ENCODE results near the gene AFMID.
A peak's percentile ranks its signal among the peaks of the same experiment; 100 is the strongest.
"Not testable (repeated sequence)": the region's sequence is repeated elsewhere in the genome, so short reads cannot be mapped to it uniquely, and the experiment has no call there.

The AFMID gene

GRCh38 chr17:78154903-78155811 lies 32.0 kb upstream of the AFMID start:
- no peak for DNase-seq

DNA sequence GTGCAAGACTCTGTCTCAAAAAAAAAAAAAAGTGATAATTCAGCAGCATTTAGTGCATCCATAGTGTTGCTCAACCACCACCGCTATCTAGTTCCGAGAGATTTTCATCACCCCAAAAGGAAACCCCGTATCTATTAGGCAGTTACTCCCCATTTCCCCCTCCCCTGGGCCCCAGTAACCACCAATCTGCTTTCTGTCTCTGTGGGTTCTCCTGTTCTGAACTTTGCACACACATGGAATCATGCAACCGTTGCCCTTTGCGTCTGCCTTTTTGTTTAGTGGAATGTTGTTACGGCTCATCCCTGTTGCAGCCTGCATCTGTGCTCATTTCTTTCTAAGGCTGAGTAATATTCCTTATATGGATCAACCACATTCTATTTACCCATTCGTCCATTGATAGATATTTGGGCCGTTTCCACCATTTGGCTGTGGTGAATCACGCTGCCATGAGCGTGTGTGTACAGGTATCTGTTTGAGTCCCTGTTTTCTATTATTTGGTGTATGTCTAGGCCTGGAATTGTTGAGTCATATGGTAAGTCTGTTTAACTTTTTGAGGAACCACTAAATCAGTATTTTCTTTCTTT lies 27.5 kb upstream of the AFMID start:
- no peak for DNase-seq

DNA sequence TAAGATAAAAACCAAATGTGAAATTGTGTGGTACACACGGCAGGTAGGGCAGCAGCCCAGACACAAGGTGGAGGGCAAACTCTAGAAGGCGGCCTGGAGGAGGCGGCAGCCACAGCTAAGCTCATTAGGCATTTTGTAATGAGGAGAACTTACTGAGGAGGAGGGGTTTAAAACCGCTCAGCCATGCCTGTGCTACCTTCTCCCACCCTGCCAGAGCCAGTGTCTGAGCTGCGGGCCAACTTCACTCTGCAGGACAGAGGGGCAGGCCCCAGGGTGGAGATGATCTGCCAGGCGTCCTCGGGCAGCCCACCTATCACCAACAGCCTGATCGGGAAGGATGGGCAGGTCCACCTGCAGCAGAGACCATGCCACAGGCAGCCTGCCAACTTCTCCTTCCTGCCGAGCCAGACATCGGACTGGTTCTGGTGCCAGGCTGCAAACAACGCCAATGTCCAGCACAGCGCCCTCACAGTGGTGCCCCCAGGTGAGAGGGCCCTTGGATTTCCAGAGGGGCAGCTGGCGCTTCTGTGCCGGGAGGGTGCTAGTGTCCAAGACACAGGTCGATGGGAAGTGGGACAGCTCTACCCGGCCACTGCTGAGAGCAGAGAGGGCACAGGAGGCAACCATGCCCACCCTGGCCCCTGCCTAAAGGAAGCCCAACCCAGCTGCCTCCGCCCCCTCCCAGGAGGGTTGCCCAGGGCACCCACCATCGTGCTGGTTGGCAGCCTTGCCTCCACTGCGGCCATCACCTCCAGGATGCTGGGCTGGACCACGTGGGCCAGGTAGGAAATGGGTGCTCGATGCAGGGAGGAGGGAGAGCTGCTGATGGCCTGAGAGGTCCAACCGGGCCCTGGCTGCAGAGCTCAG lies 23.0 kb upstream of the AFMID start:
- DNase-seq = no peak

GRCh38 chr17:78164748-78165607 lies 22.2 kb upstream of the AFMID start:
- no peak for DNase-seq

- no peak for DNase-seq
Observed at GRCh38 chr17:78166416-78166815, 20.7 kb upstream of the AFMID start.

GRCh38 chr17:78168242-78168902 lies 18.8 kb upstream of the AFMID start, which contains the start of gene SYNGR2:
Gene SYNGR2 (plus strand): TSS chr17:78168581. CDS start chr17:78168617, 36 bp downstream.
- DNase-seq = peak; percentile 52

- DNase-seq = peak; percentile 25
Observed at GRCh38 chr17:78168903-78169793, 18.0 kb upstream of the AFMID start.

GRCh38 chr17:78170692-78171590 lies 16.2 kb upstream of the AFMID start:
- DNase-seq = no peak

DNA sequence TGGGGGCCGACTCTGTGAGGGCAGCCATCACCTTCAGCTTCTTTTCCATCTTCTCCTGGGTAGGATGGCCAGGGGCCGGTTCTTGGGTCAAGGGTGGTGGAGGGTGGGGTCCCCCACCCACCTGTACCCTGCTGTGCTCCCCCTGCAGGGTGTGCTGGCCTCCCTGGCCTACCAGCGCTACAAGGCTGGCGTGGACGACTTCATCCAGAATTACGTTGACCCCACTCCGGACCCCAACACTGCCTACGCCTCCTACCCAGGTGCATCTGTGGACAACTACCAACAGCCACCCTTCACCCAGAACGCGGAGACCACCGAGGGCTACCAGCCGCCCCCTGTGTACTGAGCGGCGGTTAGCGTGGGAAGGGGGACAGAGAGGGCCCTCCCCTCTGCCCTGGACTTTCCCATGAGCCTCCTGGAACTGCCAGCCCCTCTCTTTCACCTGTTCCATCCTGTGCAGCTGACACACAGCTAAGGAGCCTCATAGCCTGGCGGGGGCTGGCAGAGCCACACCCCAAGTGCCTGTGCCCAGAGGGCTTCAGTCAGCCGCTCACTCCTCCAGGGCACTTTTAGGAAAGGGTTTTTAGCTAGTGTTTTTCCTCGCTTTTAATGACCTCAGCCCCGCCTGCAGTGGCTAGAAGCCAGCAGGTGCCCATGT lies 15.4 kb upstream of the AFMID start:
- not testable (repeated sequence) for DNase-seq

GRCh38 chr17:78172249-78173051 lies 14.7 kb upstream of the AFMID start:
- peak; percentile 17 for DNase-seq

DNA sequence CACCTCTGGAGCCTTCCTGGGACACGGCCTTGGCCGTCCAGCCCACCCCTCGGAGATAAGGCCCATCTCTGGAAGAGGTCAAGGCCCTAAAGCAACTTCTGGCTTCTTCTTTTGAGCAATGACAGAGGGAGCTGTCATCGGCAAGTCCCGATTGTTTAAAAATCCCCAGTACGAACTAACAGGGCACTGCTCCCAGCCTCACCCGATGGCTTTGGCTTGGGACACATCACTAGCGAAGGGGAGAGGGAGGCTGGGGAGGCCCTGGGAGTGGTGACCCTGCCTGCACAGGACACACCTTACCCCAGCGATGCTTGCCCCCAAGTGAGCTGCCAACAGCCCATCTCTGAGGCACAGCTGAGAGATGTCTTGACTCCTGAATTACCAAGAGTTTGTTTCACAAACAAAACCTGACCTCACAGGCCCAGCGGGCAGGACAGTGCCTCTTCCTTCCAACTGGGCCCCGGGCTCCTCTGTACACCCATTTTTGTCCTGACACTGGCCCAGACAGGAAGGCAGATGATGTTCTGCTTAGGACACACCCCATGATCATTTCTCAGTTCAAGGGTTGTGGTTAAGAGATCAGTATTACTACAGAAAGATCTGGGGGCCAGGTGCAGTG lies 14.0 kb upstream of the AFMID start:
- DNase-seq = no peak

DNA sequence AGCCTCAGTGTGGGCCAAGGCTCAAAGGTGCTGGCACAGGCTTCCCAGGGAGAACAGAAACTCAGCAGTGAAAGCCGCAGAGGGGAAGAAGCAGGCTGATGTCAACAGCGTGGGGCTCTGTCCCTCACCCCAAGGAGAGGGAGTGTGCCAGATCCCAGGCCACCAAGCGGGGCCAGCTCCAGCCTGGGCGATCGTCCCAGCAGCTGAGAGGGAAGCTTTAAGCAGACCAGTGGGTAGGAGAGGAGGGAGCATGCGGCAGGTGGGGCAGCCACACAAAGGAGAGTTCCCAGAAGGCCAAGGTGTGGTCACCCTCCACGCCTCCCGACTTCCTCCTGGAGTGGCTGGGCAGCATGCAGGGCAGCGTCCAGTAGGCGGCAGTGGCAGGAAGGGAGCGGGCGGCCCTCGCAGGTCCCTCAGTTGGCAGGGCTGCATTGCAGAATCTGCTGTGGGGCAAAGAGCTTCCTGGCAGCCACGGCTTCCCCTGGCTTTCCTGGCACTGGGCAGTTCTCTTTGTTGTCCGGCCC lies 12.8 kb upstream of the AFMID start:
- DNase-seq = no peak

DNA sequence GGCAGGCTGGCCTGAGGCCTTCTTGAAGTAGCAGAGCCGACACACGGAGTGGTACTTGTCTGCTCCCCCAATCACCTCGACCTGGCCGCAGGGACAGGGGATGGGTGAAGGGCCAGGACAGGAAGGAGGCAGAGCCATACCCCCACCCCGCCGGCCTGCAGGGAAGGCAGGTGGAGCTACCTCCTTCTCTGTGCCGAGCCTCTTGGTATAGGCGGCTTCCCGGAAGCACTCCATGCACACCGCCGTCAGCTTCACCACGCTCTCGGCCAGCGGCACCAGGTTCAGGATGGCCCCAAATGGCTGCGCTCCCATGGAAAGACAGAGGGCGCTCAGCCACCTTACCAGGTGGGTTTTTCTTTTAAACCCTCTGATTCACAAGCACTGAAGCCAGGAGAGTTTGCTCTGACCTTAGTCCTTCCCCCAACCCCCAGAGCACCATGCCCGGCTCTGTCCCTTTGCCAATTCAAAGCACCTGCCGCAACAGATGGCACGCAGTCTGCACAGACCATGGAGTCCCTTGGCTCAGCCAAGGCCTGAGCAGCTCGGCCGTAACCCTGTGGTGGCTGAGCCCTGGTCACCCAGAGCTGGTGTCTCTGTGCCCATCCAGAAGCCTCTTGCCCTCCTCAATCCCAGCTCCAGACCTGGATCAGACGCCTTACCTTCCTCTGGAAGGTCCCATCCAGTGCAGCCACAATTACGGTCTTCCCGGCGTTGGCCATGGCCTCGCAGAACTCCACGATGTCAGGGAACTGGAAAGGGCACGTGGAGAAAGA lies 12.1 kb upstream of the AFMID start:
- DNase-seq = no peak

- no peak for DNase-seq
Observed at GRCh38 chr17:78175643-78175981, 11.6 kb upstream of the AFMID start.

GRCh38 chr17:78176548-78177025 lies 10.6 kb upstream of the AFMID start:
- DNase-seq = peak; percentile 15

DNA sequence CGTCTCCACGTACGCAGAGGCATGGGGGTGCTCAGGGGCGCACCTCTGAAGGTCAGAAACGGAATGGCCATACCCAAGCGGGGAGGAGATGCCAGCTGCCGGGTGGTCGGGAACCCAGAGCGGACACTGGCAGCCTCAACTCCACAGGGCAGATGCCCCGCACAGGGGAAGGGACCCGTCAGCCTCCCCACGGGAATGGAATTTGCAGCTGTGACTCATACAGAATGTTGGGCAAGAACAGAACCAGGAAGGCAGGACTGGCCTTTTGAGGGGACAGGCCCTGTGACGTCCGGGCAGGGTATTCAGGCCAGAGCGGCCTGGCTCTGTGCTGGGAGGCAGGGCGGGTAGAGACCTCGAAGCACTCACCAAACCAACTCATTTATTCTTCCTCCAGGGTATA lies 7.8 kb upstream of the AFMID start:
- no peak for DNase-seq

GRCh38 chr17:78180083-78180482 lies 7.1 kb upstream of the AFMID start:
- DNase-seq = no peak

All from NCI-H526 treated with DMSO at 0.1 percent for 48 hours (cell line).